ENCODE data around the gene NR3C2.

Gene NR3C2

DNA sequence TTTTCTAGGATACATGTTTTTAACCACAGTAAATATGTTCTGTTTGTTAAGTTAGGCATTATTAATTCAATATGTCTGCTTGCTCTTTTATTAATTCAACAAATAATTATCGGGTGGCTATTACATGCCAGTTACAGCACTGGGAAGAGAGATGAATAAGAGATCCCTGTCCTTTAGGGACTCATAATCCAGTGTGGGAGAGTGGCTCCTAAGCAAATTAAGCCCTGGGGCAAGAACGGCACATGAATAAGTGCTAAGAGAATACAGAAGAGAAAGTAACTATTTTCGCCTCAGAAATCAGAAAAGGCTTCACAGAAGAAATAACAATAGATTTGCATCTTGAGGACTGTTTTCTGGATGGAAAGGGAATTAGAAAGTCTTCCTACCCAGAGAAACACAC, 236.7 kb downstream of the NR3C2 start:
- TF ChIP-seq, protein P1, sequence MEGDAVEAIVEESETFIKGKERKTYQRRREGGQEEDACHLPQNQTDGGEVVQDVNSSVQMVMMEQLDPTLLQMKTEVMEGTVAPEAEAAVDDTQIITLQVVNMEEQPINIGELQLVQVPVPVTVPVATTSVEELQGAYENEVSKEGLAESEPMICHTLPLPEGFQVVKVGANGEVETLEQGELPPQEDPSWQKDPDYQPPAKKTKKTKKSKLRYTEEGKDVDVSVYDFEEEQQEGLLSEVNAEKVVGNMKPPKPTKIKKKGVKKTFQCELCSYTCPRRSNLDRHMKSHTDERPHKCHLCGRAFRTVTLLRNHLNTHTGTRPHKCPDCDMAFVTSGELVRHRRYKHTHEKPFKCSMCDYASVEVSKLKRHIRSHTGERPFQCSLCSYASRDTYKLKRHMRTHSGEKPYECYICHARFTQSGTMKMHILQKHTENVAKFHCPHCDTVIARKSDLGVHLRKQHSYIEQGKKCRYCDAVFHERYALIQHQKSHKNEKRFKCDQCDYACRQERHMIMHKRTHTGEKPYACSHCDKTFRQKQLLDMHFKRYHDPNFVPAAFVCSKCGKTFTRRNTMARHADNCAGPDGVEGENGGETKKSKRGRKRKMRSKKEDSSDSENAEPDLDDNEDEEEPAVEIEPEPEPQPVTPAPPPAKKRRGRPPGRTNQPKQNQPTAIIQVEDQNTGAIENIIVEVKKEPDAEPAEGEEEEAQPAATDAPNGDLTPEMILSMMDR (IDR thresholded peaks at IDR 0.05; ENCODE audit: low read depth, low read length, missing control alignments), result no peak
- Histone ChIP-seq H3K27me3 (replicated peaks) (no peaks in the 10 kb centered on the region), H3K36me3 (replicated peaks) (no peaks in the 10 kb centered on the region), H3K27ac (no peak overlapping the region), H3K4me3 (ENCODE audit: low read depth, low read length) (no peak overlapping the region)
- DNase-seq, result no peak
- in situ Hi-C loops (cut with HindIII; ENCODE audit: low pct_ligation_motif_present, low sequenced_read_pairs), result no loop called here

GRCh38 chr4:148204892-148205291, 237.3 kb downstream of the NR3C2 start:
- TF ChIP-seq, protein P1 (IDR thresholded peaks at IDR 0.05; ENCODE audit: low read depth, low read length, missing control alignments), result no peak
- in situ Hi-C loops (cut with HindIII; ENCODE audit: low pct_ligation_motif_present, low sequenced_read_pairs), result no loop called here

DNA sequence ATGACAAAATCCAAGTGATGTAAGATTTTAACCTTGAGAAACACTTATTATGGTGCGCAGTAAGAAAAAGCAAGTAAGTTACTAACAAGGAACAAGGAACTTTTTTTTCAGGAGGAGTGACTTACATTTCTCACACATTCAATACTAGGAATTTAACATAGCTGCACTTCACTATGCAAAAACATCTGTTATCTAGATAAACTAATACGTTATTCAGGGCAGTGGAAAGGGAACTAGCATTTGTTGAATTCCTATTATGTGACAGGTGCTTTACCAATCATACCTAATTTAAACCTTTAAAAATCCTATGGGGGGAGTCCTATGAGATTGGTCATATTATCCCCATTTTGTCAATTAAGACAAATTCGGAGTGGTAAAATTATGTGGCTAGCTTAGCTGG, 238.0 kb downstream of the NR3C2 start:
- H3K27ac ChIP-seq, result no peak overlapping the region
- H3K36me3 ChIP-seq (replicated peaks), result no peaks in the 10 kb centered on the region
- H3K27me3 ChIP-seq (replicated peaks), result no peaks in the 10 kb centered on the region
- H3K4me3 ChIP-seq (ENCODE audit: low read depth, low read length), result no peak overlapping the region
- DNase-seq, result no peak
- in situ Hi-C loops (cut with HindIII; ENCODE audit: low pct_ligation_motif_present, low sequenced_read_pairs), result no loop called here
- TF ChIP-seq, protein P1 (IDR thresholded peaks at IDR 0.05; ENCODE audit: low read depth, low read length, missing control alignments), result no peak

More at GRCh38 chr4:148204892-148205291, 237.3 kb downstream of the NR3C2 start:
- Histone ChIP-seq H3K4me3 (ENCODE audit: low read depth, low read length) (no peak overlapping the region), H3K27me3 (replicated peaks) (no peaks in the 10 kb centered on the region), H3K27ac (no peak overlapping the region), H3K36me3 (replicated peaks) (no peaks in the 10 kb centered on the region)
- DNase-seq, result no peak

- H3K27me3 ChIP-seq (replicated peaks), result no peaks in the 10 kb centered on the region
- TF ChIP-seq, protein P1 (IDR thresholded peaks at IDR 0.05; ENCODE audit: low read depth, low read length, missing control alignments), result no peak
- DNase-seq, result no peak
- H3K4me3 ChIP-seq (ENCODE audit: low read depth, low read length), result no peak overlapping the region
- no peaks in the 10 kb centered on the region for H3K36me3 ChIP-seq (replicated peaks)
- in situ Hi-C loops (cut with HindIII; ENCODE audit: low pct_ligation_motif_present, low sequenced_read_pairs), result no loop called here
- H3K27ac ChIP-seq, result no peak overlapping the region
Measured at GRCh38 chr4:148203056-148203898, 238.9 kb downstream of the NR3C2 start.

GRCh38 chr4:148200960-148201359, 241.3 kb downstream of the NR3C2 start:
- Histone ChIP-seq H3K27me3 (replicated peaks) (no peaks in the 10 kb centered on the region), H3K4me3 (ENCODE audit: low read depth, low read length) (no peak overlapping the region), H3K27ac (no peak overlapping the region), H3K36me3 (replicated peaks) (no peaks in the 10 kb centered on the region)
- TF ChIP-seq, protein P1 (IDR thresholded peaks at IDR 0.05; ENCODE audit: low read depth, low read length, missing control alignments), result no peak
- in situ Hi-C loops (cut with HindIII; ENCODE audit: low pct_ligation_motif_present, low sequenced_read_pairs), result no loop called here
- no peak for DNase-seq

Data from brain microvascular endothelial cell (primary cell).